ENCODE data around the gene KIFC3.
"Not testable (repeated sequence)": the region's sequence is repeated elsewhere in the genome, so short reads cannot be mapped to it uniquely, and the experiment has no call there.

KIFC3 gene

DNA sequence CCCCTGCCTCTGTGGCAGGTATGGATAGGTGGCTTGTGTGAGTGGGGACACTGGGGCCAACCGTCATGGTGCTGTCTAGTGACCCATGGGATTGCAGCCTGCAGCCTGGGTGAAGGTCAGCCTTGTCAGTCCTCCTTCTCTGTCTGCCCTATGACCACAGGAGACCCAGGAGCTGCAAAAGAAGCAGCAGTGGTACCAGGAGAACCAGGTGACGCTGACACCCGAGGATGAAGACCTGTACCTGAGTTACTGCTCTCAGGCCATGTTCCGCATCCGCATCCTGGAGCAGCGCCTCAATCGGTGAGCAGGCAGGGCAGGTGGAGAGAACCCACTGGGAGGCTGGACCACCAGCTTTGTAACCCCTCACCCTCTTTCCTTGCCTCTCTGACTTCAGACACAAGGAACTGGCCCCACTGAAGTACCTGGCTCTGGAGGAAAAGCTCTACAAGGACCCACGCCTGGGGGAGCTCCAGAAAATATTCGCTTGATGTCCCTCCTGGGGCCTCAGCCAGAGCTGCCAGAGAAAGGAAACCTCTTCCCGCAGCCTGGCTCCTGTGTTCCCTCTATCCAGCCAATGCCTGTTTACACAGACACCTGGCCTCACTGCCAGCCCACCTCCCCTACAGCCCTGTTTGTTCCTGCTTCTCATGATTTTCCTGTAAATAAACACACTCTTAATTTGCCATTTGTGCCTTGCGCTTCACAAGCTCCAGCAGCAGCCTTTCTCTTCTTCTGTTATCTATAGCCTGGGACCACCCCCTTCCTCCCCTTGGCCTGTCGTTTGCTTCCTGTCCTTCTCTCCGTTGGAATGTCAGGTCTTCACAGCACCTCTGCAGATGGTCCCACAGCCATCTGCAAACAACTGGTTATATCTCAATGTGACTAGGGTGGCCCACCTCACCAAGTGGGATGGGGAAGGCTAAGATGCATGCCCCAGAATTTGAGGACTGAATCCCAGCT lies 71.2 kb downstream of the KIFC3 start:
- Histone ChIP-seq H3K9ac (ENCODE audit: low read depth, low read length) (no peak overlapping the region), H3K27me3 (ENCODE audit: control insufficient read depth, insufficient read depth, low read length) (no peaks in the 10 kb centered on the region), H3K36me3 (ENCODE audit: control insufficient read depth, insufficient read depth, low read length) (no peaks in the 10 kb centered on the region), H3K9me3 (ENCODE audit: control insufficient read depth, insufficient read depth, low read length) (no peaks in the 10 kb centered on the region), H3K4me3 (ENCODE audit: low read depth, low read length) (no peak overlapping the region), H3K4me1 (ENCODE audit: control insufficient read depth, insufficient read depth, low read length) (no peaks in the 10 kb centered on the region; the same call in 1 of the 2 replicates), H3K27ac (ENCODE audit: low read depth, low read length) (no peak overlapping the region)

DNA sequence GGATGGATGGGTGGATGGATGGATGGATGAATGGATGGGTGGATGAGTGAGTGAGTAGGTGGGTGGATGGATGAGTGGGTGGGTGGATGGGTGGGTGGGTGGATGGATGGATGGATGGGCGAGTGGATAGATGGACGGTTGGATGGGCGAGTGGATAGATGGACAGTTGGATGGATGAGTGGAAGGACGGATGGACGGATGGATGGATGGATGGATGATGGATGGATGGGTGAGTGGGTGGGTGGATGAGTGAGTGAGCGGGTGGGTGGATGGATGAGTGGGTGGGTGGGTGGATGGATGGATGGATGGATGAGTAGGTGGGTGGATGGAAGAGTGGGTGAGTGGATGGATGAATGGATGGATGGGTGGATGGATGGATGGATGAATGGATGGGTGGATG lies 72.4 kb downstream of the KIFC3 start:
- H3K9me3 ChIP-seq (ENCODE audit: control insufficient read depth, insufficient read depth, low read length); H3K4me1 ChIP-seq (ENCODE audit: control insufficient read depth, insufficient read depth, low read length); H3K36me3 ChIP-seq (ENCODE audit: control insufficient read depth, insufficient read depth, low read length); H3K4me3 ChIP-seq (ENCODE audit: low read depth, low read length); H3K27me3 ChIP-seq (ENCODE audit: control insufficient read depth, insufficient read depth, low read length); H3K9ac ChIP-seq (ENCODE audit: low read depth, low read length); H3K27ac ChIP-seq (ENCODE audit: low read depth, low read length): not testable (repeated sequence)

DNA sequence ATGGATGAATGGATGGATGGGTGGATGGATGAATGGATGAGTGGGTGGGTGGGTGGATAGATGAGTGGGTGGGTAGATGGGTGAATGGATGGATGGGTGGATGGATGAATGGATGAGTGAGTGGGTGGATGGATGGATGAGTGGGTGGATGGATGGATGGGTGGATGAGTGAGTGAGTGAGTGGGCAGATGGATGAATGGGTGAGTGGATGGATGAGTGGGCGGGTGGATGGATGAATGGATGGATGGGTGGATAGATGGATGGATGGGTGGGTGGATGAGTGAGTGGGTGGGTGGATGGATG lies 73.2 kb downstream of the KIFC3 start:
- H3K4me3 ChIP-seq (ENCODE audit: low read depth, low read length): no peak overlapping the region
- H3K27me3 ChIP-seq (ENCODE audit: control insufficient read depth, insufficient read depth, low read length): no peaks in the 10 kb centered on the region
- no peak overlapping the region for H3K9ac ChIP-seq (ENCODE audit: low read depth, low read length)
- no peaks in the 10 kb centered on the region for H3K9me3 ChIP-seq (ENCODE audit: control insufficient read depth, insufficient read depth, low read length)
- no peak overlapping the region for H3K27ac ChIP-seq (ENCODE audit: low read depth, low read length)
- no peaks in the 10 kb centered on the region for H3K4me1 ChIP-seq (ENCODE audit: control insufficient read depth, insufficient read depth, low read length)
- no peaks in the 10 kb centered on the region for H3K36me3 ChIP-seq (ENCODE audit: control insufficient read depth, insufficient read depth, low read length)

DNA sequence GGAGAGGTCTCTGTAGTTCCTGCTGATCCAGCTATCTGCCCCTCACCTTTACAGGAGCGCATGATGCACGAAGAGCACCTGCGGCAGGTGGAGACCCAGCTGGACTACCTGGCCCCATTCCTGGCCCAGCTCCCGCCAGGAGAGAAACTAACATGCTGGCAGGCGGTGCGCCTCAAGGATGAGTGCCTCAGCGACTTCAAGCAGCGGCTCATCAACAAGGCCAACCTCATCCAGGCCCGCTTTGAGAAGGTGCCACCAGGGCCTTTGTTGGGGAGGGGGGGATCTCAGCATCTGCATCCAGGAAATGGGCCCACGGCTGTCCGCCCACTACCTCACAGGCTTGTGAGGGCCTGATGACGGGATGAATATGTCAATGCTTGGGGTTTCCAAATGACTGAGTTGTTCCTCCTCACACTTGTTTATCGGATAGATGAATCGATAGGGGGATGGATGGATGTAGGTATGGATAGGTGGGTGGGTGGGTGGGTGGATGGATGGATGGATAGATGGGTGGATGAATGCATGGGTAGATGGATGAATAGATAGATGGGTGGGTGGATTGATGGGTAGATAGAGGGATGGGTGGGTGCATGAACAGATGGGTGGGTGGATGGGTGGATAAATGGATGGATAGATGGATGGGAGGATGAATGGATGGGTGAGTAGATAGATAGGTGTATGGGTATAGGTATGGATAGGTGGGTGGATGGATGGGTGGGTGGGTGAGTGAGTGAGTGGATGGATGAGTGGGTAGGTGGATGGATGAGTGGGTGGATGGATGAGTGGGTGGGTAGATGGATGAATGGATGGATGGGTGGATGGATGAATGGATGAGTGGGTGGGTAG lies 73.7 kb downstream of the KIFC3 start:
- no peaks in the 10 kb centered on the region for H3K36me3 ChIP-seq (ENCODE audit: control insufficient read depth, insufficient read depth, low read length)
- no peak overlapping the region for H3K27ac ChIP-seq (ENCODE audit: low read depth, low read length)
- H3K4me3 ChIP-seq (ENCODE audit: low read depth, low read length): no peak overlapping the region
- no peaks in the 10 kb centered on the region for H3K27me3 ChIP-seq (ENCODE audit: control insufficient read depth, insufficient read depth, low read length)
- H3K9ac ChIP-seq (ENCODE audit: low read depth, low read length): no peak overlapping the region
- H3K9me3 ChIP-seq (ENCODE audit: control insufficient read depth, insufficient read depth, low read length): no peaks in the 10 kb centered on the region
- no peaks in the 10 kb centered on the region for H3K4me1 ChIP-seq (ENCODE audit: control insufficient read depth, insufficient read depth, low read length)

DNA sequence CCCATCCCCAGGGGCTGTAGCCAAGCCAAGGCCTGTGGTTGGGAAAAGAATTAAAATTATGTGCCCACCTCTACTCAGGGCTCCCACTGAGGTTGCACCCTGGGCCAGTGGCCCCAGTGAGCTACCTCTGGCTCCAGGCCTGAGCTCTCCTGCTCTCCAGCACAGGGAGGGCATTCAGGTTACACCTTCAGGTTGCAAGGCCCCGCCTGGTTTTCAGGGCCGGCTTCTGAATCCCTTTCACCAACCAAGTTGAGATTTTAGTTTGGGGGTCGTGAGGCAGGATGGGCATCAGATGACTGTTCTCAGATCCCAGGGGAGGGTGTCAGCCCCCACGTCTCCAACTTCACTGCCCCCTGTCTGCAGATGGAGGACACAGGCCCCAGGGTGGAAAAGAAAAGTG lies 74.7 kb downstream of the KIFC3 start:
- H3K9me3 ChIP-seq (ENCODE audit: control insufficient read depth, insufficient read depth, low read length): no peaks in the 10 kb centered on the region
- H3K9ac ChIP-seq (ENCODE audit: low read depth, low read length): no peak overlapping the region
- no peaks in the 10 kb centered on the region for H3K4me1 ChIP-seq (ENCODE audit: control insufficient read depth, insufficient read depth, low read length)
- H3K4me3 ChIP-seq (ENCODE audit: low read depth, low read length): no peak overlapping the region
- no peaks in the 10 kb centered on the region for H3K27me3 ChIP-seq (ENCODE audit: control insufficient read depth, insufficient read depth, low read length)
- H3K27ac ChIP-seq (ENCODE audit: low read depth, low read length): no peak overlapping the region
- H3K36me3 ChIP-seq (ENCODE audit: control insufficient read depth, insufficient read depth, low read length): no peaks in the 10 kb centered on the region

DNA sequence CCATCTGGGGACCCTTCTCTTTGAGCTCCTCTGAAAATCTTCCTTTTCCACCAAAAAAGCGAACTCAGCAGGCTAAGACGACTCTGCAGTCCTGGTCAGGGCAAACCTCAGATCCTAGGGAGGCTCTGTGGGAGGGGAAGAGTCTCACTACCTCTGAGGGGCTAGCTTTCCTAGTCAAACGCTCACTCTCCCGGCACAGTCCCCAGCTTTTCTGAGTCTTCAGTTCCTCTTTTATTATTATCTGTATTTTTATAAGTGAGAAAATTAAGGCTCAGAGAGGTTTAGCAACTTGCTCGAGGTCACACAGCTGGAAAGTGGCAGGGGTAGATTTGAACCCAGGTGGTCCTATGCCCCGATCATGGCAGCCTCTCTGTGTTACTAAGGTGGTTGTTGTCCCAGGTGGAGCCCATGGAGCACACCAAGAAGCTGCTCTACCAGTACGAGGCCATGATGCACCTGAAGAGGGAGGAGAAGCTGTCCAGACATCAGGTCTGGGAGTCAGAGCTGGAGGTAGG lies 75.8 kb downstream of the KIFC3 start:
- H3K9ac ChIP-seq (ENCODE audit: low read depth, low read length): no peak overlapping the region
- H3K9me3 ChIP-seq (ENCODE audit: control insufficient read depth, insufficient read depth, low read length): no peaks in the 10 kb centered on the region
- H3K4me3 ChIP-seq (ENCODE audit: low read depth, low read length): no peak overlapping the region
- no peaks in the 10 kb centered on the region for H3K4me1 ChIP-seq (ENCODE audit: control insufficient read depth, insufficient read depth, low read length)
- no peaks in the 10 kb centered on the region for H3K27me3 ChIP-seq (ENCODE audit: control insufficient read depth, insufficient read depth, low read length)
- H3K27ac ChIP-seq (ENCODE audit: low read depth, low read length): no peak overlapping the region
- H3K36me3 ChIP-seq (ENCODE audit: control insufficient read depth, insufficient read depth, low read length): no peaks in the 10 kb centered on the region

DNA sequence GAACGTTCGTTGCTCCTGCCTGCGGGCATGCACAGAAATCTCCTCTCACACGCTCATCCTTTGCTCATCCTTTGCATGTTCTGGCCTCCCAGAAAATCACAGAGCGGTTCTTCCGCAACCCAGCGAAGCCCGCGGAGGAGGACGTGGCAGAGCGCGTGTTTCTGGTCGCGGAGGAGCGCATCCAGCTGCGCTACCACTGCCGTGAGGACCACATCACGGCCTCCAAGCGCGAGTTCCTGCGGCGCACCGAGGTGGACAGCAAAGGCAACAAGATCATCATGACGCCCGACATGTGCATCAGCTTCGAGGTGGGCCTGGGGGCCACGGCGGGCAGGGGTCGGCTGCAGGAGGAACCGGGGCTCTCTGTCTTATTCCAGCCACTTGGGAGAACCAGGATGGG lies 76.3 kb downstream of the KIFC3 start:
- Histone ChIP-seq H3K4me1 (ENCODE audit: control insufficient read depth, insufficient read depth, low read length) (no peaks in the 10 kb centered on the region), H3K36me3 (ENCODE audit: control insufficient read depth, insufficient read depth, low read length) (no peaks in the 10 kb centered on the region), H3K27ac (ENCODE audit: low read depth, low read length) (no peak overlapping the region), H3K4me3 (ENCODE audit: low read depth, low read length) (no peak overlapping the region), H3K9ac (ENCODE audit: low read depth, low read length) (no peak overlapping the region), H3K9me3 (ENCODE audit: control insufficient read depth, insufficient read depth, low read length) (no peaks in the 10 kb centered on the region), H3K27me3 (ENCODE audit: control insufficient read depth, insufficient read depth, low read length) (no peaks in the 10 kb centered on the region)

DNA sequence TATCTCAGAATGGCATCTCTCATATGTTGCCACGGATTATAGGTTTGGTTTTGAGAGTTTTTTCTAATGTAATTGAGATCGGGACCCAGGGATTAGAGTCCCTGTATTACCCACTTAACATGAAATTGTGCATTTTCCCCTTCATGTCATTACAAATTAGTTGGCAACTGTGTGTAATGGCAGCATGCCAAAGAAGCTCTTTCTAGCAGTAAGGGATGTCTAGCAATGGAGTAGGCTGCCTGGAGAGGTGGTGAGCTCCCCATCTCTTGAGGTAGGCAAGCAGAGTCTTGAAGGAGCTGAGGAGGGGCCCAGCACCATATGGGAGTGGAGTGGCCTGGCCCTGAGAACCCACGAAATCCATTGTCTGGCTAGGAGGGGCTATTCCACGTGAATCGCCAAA lies 76.7 kb downstream of the KIFC3 start:
- Histone ChIP-seq H3K9me3 (ENCODE audit: control insufficient read depth, insufficient read depth, low read length) (no peaks in the 10 kb centered on the region), H3K27me3 (ENCODE audit: control insufficient read depth, insufficient read depth, low read length) (no peaks in the 10 kb centered on the region), H3K4me1 (ENCODE audit: control insufficient read depth, insufficient read depth, low read length) (no peaks in the 10 kb centered on the region), H3K36me3 (ENCODE audit: control insufficient read depth, insufficient read depth, low read length) (no peaks in the 10 kb centered on the region), H3K4me3 (ENCODE audit: low read depth, low read length) (no peak overlapping the region), H3K27ac (ENCODE audit: low read depth, low read length) (no peak overlapping the region), H3K9ac (ENCODE audit: low read depth, low read length) (no peak overlapping the region)

DNA sequence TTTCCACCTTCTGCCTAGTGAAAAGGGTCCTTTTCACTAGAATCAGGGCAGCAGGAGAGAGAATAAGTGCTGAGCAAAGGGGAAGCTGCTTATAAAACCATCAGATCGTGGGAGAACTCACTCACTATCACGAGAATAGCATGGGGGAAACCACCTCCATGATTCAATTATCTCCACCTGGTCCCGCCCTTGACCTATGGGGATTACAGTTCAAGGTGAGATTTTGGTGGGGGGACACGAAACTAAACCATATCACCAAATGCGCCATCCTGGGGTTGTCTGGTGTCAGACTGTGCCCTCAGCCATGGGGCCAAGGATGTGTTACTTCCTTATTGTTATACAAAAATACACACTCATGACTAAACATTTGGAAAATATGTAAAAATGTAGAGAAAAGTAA lies 77.1 kb downstream of the KIFC3 start:
- H3K9me3 ChIP-seq (ENCODE audit: control insufficient read depth, insufficient read depth, low read length): no peaks in the 10 kb centered on the region
- no peaks in the 10 kb centered on the region for H3K27me3 ChIP-seq (ENCODE audit: control insufficient read depth, insufficient read depth, low read length)
- no peak overlapping the region for H3K9ac ChIP-seq (ENCODE audit: low read depth, low read length)
- no peaks in the 10 kb centered on the region for H3K36me3 ChIP-seq (ENCODE audit: control insufficient read depth, insufficient read depth, low read length)
- no peak overlapping the region for H3K4me3 ChIP-seq (ENCODE audit: low read depth, low read length)
- H3K27ac ChIP-seq (ENCODE audit: low read depth, low read length): no peak overlapping the region
- H3K4me1 ChIP-seq (ENCODE audit: control insufficient read depth, insufficient read depth, low read length): no peaks in the 10 kb centered on the region

DNA sequence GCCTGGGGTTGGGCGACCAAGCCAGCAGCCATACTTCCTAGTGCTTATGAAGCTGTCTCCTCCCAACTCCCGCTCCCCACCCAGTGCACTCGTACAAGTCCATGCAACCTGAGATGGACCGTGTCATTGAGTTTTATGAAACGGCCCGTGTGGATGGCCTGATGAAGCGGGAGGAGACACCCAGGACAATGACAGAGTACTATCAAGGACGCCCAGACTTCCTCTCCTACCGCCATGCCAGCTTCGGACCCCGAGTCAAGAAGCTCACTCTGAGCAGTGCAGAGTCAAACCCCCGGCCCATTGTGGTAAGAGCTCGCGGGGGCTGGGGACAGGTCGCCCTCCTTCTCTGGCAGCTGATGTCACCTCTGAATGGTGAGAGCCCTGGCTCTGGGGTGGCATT lies 77.8 kb downstream of the KIFC3 start:
- Histone ChIP-seq H3K36me3 (ENCODE audit: control insufficient read depth, insufficient read depth, low read length) (no peaks in the 10 kb centered on the region), H3K4me3 (ENCODE audit: low read depth, low read length) (no peak overlapping the region), H3K27me3 (ENCODE audit: control insufficient read depth, insufficient read depth, low read length) (no peaks in the 10 kb centered on the region), H3K27ac (ENCODE audit: low read depth, low read length) (no peak overlapping the region), H3K9ac (ENCODE audit: low read depth, low read length) (no peak overlapping the region), H3K4me1 (ENCODE audit: control insufficient read depth, insufficient read depth, low read length) (no peaks in the 10 kb centered on the region), H3K9me3 (ENCODE audit: control insufficient read depth, insufficient read depth, low read length) (no peaks in the 10 kb centered on the region)

DNA sequence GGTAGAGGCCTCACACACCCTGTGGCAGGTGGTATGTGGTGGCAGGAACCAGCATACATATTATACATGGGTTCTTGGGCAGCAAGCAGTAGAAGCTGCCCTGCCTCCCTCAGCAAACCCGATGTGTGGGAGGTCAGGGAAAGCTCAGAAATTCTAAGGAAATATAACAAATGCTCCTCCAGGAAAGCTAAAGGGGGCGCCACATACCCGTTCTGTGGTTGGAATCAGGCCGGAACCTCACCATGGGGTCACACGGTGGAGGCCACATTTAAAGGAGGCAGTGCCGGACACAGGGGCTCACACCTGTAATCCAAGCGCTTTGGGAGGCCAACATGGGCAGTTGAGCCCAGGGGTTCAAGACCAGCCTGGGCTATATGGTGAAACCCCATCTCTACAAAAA lies 79.1 kb downstream of the KIFC3 start:
- Histone ChIP-seq H3K9ac (ENCODE audit: low read depth, low read length) (no peak overlapping the region), H3K9me3 (ENCODE audit: control insufficient read depth, insufficient read depth, low read length) (no peaks in the 10 kb centered on the region), H3K4me1 (ENCODE audit: control insufficient read depth, insufficient read depth, low read length) (no peaks in the 10 kb centered on the region), H3K27ac (ENCODE audit: low read depth, low read length) (no peak overlapping the region), H3K27me3 (ENCODE audit: control insufficient read depth, insufficient read depth, low read length) (no peaks in the 10 kb centered on the region), H3K4me3 (ENCODE audit: low read depth, low read length) (no peak overlapping the region), H3K36me3 (ENCODE audit: control insufficient read depth, insufficient read depth, low read length) (no peaks in the 10 kb centered on the region)
